Stimulated activated CD4-positive, alpha-beta T cell treated with anti-CD3 and anti-CD28 coated beads, Interleukin-4, amount 100 ng/mL, for 1 hour (primary cell): Measurements from ENCODE around the gene MCM10.

Experiments
- DNase-seq: peaks from one replicate; pipeline ENCODE4 v3.0.0-alpha.2; 2020

The MCM10 gene

DNA sequence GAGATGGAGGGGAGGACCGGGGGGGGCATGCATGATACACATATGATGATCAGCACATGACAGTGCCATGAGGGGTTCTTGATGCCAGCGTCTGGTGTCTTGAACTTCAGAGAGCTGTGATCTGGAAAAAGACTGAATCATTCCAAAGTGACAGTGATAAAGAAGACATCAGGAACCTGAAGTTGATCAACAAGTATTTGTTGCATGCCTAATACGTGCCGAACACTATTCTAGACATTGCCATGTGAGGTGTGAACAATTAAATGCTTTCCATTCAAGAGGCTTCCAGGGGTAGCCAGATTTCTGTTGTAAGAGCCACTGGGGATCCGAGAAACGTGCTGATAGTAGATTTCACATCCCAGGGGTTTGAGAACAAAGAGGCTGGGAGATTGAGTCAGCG is 6.2 kb downstream of the MCM10 start:
- DNase-seq = no peak

DNA sequence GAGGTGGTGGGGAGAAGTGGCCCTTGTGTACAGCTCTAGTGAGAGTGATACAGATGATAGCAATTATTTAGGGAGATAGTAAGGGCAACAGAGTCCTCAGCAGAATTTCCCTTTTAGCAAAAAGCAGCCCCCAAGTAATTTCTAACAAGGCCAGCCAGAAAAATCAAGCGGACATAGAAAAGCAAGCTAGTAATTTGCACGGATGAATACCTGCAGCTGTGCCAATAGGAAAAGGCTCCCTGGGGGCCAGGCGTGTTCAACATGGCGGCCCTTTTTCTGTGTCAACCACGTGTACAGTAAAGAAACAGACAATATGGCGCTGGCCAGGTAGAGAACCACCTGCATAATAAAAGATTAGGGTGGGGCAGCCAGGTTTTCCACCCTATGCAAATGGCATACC is 7.4 kb downstream of the MCM10 start:
- DNase-seq = no peak

DNA sequence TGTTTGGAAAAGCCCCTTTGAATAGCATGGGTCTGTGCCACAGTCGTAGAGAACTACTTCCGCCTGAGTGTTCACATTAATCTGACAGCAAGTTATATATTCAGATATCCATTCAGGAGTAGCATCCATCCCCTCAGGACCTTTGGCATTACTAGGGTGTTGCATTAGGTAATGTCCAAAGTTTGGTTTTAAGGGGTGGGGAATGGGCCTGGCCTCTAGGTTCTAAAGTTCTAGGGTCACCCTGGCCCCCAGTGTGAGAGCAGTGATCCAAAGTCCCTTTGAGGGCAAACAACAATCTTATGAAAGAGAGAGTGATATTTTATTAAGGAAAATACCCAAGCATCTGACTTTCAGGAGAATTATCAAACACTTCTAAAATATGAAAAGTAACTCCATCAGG is 12.3 kb downstream of the MCM10 start:
- no peak for DNase-seq

DNA sequence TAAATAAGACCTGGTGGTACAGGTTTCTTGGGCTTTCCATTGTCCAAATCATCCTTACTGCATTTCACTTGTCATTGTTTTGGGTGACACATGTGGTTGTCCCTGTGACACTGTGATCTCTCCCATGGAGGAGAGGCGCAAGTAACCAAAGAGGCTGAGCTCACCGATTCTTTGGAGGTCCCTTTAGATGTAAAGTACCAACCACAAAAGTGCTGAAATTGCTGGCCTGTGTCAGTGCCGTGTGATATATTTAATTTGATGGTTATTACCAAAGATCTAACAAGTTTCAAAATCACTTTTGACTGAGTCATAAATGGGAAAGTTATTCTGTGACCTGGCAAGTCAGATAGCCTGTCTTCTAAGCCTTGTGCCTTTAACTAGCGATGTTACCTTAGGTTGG is 19.4 kb downstream of the MCM10 start:
- DNase-seq = no peak

DNA sequence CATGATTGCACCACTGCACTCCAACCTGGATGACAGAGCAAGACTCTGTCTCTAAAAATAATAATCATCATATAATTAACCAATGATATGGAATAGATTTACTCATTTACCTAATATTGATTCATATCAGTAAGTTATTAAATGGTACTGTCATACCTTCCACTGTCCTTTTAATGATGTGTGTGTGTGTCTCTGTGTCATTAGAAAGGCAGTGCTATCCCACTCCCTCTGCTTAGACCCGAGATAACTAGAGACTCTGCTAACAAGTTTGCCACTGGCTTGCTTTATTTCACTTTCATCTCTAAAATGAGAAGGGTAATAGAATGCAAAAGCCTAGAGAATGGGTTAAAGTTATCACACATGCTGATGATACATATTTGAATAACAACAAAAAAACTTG is 21.1 kb downstream of the MCM10 start:
- no peak for DNase-seq

DNA sequence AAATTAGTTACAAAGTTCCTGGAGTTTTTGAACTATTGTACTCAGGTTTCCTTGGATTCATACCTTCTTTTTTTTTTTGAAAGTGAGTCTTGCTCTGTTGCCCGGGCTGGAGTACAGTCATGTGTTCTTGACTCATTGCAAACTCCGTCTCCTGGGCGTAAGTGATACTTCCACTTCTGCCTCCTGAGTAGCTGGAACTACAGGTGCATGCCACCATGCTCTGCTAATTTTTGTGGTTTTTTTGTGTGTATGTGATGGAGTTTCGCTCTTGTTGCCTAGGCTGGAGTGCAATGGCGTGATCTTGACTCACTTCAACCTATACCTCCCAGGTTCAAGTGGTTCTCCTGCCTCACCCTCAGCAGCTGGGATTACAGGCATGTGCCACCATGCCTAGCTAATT is 22.3 kb downstream of the MCM10 start:
- DNase-seq = no peak

DNA sequence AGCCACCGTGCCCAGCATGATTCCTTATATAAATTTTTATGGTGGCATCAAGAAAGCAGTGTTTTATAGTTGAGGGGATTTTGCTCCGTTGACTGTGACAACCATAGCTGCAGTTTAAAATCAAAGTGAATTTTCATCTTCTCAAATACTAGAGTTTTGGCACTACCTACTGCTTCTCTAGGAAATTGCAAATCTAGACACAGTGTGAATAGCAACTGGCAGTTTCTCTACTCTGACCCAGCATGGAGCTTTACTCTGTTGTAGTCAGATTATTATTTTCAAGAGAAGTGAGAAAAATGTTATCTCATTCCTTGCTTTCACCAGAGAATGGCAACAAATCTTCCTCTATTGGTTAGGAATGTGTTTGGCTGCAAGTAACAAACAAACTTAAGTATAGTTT is 22.9 kb downstream of the MCM10 start:
- no peak for DNase-seq

DNA sequence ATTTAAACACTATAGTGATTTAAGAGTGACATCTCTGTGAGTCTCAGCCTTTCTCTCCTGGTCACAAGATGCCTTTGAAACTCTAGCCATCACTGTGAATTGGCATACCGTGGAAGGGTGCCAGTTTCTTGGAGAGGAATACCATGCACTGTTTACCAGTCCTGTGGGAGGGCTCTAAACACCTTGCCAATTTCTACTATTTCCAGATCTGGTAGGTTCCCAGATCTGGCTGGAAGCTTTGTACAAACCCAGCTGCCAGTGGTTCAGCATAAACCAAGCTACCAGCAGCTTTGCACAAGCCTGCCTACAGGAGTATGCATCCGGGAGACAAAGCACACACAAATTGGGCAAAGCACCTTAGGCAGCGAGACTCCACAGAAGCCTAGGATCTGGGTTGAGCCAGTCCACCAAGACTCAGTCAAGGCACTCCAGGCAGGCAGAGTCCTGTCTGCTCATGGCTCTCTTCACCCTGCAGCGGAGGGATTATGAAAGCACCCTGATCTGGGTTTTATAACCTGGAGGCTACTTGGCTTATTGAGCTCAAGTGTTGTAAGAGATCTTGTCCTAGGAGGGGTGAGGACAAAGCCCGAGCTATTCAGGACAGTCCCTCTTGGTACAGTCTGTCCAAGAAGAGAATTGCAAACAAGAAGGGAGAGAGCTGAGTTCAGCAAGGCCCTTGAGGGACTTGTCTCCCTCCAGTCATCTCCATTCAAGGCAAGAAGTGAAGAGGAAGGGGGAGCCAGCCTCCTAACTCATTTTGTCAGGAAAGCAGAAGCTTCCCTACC is 23.6 kb downstream of the MCM10 start:
- DNase-seq = no peak

DNA sequence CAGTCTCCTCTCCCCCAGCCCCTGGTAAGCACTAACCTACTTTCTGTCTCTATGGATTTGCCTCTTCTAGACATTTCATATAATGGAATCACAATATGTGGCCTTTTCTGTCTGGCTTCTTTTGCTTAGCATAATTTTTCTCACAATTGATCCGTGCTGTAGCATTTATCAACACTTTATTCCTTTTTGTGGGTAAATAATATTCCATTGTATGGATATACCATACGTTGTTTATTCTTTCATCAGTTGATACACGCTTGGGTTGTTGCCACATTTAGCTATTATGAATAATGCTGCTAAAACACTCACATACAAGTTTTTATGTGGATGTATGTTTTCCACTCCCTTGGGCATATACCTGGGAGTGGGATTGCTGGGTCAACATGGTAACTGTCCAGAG is 25.8 kb downstream of the MCM10 start:
- DNase-seq = no peak

DNA sequence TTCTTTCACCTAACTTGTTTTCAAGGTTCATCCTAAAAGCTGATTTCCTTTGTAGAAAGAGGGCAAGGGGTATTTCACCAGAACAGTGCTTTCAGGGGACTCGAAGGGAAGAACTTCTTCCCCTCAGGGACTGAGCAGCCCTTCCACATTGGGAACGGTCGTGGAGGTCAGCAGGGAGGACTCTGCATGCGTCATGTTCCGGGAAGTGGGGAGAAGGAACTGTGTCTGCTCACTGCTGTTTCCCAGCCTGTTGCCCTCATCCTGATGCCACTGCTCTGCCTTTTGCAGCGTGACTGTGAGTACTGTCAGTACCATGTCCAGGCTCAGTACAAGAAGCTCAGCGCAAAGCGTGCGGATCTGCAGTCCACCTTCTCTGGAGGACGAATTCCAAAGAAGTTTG is 27.2 kb downstream of the MCM10 start:
- DNase-seq = no peak

DNA sequence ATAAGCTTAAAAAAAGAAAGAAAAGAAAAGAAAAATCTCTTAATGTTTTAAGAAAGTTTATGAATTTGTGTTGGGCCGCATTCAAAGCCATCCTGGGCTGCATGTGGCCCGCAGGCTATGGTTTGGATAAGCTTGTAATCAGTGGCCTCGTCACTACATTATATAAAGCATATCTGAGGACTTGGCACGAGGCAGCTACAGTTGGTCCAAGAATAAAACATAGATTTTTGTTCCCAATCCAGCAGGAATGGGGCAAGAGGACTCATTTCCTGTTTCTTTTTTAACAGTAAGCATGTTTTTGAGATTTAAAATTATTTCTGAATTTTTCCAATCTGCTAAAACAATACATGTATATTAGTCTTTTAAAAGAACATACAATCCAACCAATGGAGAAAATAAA is 28.6 kb downstream of the MCM10 start:
- DNase-seq = no peak

DNA sequence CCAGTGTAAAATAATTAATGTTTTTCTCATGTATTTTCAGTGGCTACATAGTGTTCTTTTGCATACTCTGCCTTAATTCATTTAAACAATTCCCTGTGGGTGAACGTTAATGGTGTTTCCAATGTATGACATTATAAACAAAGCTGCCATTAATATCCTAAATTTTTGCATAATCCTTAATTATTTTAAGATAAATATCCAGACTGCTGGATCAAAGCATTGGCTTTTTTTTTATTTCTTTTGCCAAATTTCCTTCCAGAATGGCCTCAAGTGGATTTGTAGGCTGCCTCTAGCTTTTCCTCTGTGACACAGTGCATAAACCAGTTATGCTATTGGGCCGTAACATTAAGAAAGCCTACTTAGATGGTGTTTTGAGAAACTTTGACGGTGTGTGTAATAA is 29.5 kb downstream of the MCM10 start:
- no peak for DNase-seq

DNA sequence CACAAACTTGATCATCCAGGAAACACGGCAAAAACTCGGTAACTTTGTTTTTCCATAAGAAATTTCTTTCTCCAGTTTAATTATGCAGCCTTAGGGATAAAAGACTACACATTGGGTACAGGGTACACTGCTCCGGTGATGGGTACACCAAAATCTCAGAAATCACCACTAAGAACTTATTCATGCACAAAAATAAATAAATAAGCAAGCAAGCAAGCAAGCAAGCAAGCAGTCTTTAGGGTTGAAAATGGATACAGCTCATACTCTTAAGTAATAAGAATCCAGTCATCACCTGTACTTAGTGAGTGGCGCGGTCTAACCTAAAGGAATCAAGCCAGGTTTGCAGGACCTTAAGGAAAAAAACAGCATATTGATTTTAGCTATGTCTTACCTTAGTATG is 30.0 kb downstream of the MCM10 start:
- DNase-seq = no peak

DNA sequence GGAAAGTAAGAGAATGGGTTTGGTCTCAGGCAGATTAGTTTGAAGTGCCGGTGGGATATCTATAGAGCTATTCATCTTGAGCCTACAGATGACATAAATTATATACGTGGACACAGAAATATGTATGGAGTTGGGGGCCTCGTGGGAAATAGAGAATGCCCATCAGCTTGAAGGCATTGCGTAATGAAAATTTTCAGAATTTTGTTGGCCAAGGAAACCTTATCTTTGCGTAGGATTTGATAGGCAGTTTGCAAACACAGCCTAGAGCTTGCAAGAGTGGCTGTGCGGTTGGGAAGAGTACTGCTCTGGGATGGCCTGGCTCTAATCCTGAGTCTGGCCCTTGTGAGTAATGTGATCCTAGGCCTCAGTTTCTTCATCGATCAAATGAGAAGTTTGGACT is 32.3 kb downstream of the MCM10 start:
- no peak for DNase-seq

DNA sequence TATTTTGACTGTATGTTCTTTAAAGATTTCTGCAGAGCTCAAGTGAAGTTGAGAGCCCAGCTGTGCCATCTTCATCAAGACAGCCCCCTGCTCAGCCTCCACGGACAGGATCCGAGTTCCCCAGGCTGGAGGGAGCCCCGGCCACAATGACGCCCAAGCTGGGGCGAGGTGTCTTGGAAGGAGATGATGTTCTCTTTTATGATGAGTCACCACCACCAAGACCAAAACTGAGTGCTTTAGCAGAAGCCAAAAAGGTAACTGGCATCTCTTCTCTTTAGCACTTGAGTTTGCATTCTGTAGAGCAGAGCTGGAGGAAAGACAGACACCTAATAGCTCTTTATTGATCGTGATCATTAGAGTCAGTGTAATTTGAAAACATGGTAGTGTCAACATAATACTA is 33.7 kb downstream of the MCM10 start:
- no peak for DNase-seq

DNA sequence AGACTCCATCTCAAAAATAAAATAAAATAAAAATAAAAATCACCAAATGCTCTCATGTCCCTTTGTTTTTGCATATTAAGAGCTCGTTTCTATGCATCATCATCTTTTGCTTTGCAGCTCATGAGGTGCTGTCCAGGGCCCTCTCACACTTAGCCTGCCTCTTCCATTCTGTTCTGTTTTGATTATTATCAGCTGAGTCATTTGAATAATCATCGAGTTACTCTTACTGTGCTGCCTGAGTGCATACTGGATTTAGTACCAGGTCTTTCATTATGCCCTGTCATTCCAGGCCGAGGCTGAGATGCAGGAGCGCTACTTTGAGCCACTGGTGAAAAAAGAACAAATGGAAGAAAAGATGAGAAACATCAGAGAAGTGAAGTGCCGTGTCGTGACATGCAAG is 39.8 kb downstream of the MCM10 start:
- DNase-seq = no peak

DNA sequence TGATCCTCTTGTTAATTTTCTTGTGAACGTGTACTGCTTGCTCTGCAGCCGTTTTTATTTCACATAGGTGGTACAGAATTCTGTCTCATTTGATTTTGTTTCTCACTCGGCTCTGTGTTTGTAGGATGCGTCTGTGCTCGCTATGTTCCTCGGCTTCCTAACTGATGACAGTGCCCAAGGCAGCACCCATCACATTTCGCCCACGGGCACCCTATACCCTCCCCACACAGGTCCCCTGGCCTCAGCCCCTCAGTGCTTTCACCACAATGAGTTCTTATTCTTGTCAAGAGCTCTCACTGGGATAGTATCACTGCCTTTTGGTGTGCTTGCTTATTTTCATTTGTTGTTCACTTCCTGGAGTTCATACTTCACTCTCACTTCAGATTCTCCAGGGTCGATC is 44.7 kb downstream of the MCM10 start:
- DNase-seq = no peak

DNA sequence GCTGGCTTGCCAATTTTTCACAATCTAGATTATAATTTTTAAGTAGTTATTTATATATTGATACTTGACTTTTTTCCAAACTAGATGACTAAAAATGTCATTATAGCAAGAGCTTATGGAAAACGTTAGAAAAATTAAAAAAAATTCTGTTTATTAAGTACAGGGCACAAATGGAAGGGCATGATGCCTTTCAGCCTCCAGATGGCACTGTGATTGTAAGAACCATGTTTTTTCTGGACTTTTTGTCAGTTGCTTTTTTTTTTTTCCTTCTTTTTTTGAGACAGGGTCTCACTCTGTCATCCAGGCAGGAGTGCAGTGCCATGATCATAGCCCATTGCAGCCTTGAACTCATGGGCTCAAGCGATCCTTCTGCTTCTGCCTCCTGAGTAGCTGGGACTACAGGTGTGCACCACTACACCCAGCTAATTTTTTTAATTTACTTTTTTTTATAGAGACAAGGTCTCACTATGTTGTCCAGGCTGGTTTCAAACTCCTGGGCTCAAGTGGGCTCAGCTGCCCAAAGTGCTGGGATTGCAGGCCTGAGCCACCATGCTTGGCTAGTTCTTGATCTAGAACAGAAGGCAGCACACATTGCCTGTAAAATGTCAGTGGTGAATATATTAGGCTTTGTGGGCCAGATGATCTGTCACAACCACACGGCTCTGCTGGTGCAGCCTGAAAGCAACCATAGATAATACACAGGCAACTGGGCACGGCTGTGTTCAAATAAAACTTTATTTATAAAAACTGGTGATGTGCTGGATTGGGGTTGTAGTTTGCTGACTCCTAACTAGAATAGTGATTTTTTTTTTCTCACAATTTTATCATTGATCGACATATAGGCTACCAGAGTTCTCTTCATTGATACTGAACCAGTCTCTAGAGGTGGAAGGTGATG is 45.4 kb downstream of the MCM10 start:
- no peak for DNase-seq

DNA sequence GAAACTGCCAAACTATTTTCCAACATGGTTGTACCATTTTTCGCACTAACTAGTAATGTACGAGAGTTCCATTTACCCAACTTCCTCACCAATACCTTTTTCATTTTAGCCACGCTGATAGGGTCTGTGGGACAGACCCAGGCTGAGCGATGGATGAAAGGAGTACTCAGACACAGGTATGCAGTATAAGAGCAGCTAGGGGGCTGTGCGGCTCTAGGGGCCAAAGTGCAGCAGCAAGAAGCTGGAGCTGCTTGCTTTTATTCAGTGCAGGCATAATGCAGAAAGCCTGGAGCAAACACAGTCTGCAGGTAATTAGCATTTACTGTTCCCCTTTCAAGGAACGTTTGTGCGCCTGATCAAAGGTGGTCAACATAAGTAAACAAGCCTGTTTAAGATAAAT is 51.8 kb downstream of the MCM10 start:
- no peak for DNase-seq

DNA sequence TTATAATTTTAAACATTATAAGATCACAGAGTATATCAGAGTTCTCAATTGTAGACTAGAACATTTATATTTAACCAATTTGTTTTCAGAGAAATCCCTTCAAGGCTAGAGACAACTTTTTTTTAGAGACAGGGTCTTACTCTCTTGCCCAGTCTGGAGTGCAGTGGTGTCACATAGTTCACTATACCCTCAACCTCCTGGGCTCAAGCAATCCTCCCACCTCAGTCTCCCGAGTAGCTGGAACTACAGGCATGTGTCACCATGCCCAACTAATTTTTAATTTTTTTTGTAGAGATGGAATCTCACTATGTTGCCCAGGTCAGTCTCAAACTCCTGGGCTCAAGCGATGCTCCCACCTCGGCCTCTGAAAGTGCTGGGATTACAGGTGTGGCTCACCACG is 57.5 kb downstream of the MCM10 start:
- DNase-seq = no peak

DNA sequence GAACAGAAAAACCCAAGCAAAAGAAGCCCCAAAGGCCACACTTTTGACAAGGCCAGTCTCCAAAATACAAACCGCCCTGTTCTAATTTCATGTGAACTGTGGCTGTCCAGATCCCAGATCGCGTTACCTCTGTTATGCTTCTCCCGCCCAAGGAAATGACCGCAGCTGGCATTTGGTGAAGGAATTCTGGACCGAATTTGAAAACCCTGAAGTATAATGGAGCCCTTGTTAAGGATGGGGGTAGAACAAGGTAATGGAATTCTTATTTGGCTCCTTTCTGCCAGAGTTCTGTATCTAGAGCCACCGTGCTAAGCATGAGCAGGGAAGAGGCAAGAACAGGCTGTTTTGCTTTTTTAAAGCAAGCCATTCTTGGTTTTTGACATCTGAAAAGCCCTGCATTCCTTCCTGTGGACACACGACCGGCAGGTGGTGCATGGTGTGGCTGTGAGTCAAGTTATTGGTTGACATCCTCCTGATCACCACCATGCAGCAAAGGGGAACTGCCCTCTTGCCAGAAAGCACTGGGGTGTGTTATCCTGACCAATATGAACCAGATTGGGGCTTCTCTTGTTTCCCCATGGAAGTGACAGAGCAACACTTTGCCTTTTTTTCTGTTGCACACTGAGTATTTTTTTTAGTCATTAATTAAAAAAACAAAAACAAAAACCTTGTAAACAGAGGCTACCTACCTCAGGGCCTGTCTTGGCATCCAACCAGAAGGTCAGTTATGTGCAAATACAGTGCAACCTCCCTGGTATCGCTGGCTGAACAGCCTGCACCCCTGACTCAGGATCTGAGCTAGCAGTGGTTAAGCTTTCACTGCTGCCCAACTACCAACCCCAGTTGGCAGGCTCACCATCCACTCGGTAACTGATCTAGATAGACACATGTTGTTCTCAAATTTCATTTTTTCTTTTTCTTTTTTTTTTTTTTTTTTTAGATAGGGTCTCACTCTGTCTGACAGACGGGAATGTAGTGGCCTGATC is 58.6 kb downstream of the MCM10 start:
- DNase-seq = no peak

DNA sequence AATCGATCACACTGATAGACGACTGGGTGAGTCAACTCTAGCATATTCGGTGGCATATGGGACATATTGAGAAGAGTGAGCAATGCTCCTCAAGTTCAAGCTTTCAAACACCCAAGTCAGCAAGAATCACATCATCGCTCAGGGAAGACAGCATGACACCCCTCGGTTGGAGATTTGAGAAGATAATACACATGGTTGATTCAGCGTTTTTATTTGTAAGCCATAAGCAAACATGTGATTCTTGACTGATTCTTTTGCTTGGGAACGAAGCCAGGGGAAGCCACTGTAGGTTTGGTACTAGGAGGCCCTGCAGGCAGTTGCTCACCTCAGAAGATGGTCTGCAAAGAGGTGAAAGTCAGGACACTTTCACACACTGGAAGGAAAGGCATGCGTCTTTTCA is 60.2 kb downstream of the MCM10 start:
- DNase-seq = no peak

DNA sequence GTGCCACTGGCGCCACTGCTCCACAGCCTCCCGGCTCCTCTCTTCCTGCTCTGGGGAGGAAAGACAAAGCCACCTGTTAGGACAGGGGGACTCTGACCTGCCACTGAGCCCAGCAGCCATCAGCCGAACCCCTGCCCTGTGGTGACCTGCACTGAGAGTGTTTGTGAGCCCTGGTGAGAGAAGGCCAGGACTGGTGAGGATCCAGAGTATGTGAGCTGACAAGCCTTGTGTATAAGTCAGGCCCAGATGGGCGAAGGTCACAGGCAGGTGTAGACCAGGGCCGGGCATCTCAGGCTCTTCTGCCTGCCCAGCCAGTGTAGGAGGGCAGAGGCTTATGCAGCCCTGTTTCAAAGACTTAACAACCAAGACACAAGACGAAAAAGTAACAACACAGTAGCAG is 60.8 kb downstream of the MCM10 start:
- no peak for DNase-seq
